CD4-positive, alpha-beta T cell treated with Interleukin-2 at 100 ng/mL for 4 hours (primary cell): ENCODE data around the gene RIC3.

Source experiments
- DNase-seq: peaks from one replicate; pipeline ENCODE4 v3.0.0-alpha.2; 2020; ENCODE audit warnings: low spot score

The RIC3 gene

GRCh38 chr11:8066911-8067455 is 101.8 kb downstream of the RIC3 start:
- DNase-seq, result no peak

GRCh38 chr11:8066036-8066910 is 102.6 kb downstream of the RIC3 start:
- DNase-seq, result no peak

- no peak for DNase-seq
These were observed 103.8 kb downstream of the RIC3 start for GRCh38 chr11:8065031-8065430.

- DNase-seq, result no peak
These were observed 105.5 kb downstream of the RIC3 start for GRCh38 chr11:8063324-8063723.

GRCh38 chr11:8062781-8063257 is 106.0 kb downstream of the RIC3 start:
- DNase-seq, result no peak

- DNase-seq, result no peak
These were observed 107.0 kb downstream of the RIC3 start for GRCh38 chr11:8061555-8062428.

GRCh38 chr11:8060801-8061554 is 107.8 kb downstream of the RIC3 start:
- no peak for DNase-seq

- DNase-seq, result no peak
These were observed 108.6 kb downstream of the RIC3 start for GRCh38 chr11:8060146-8060719.

GRCh38 chr11:8059571-8060011 is 109.2 kb downstream of the RIC3 start:
- no peak for DNase-seq

- DNase-seq, result no peak
These were observed 109.8 kb downstream of the RIC3 start for GRCh38 chr11:8059030-8059429.

- DNase-seq, result no peak
These were observed 110.6 kb downstream of the RIC3 start for GRCh38 chr11:8058216-8058615.

- no peak for DNase-seq
These were observed 111.9 kb downstream of the RIC3 start for GRCh38 chr11:8056810-8057463.
